Cerebellar cortex (tissue), 1 donor: Measurements from ENCODE around the gene RPL36.
"Not testable (repeated sequence)": the region's sequence is repeated elsewhere in the genome, so short reads cannot be mapped to it uniquely, and the experiment has no call there.

Experiments
- DNase-seq: peaks from one replicate; pipeline ENCODE4 v3.0.0-alpha.2; 2015; ENCODE audit warnings: low spot score

The RPL36 gene

GRCh38 chr19:5690955-5691821, 1.1 kb downstream of the RPL36 start:
- DNase-seq: peak; percentile 56

DNA sequence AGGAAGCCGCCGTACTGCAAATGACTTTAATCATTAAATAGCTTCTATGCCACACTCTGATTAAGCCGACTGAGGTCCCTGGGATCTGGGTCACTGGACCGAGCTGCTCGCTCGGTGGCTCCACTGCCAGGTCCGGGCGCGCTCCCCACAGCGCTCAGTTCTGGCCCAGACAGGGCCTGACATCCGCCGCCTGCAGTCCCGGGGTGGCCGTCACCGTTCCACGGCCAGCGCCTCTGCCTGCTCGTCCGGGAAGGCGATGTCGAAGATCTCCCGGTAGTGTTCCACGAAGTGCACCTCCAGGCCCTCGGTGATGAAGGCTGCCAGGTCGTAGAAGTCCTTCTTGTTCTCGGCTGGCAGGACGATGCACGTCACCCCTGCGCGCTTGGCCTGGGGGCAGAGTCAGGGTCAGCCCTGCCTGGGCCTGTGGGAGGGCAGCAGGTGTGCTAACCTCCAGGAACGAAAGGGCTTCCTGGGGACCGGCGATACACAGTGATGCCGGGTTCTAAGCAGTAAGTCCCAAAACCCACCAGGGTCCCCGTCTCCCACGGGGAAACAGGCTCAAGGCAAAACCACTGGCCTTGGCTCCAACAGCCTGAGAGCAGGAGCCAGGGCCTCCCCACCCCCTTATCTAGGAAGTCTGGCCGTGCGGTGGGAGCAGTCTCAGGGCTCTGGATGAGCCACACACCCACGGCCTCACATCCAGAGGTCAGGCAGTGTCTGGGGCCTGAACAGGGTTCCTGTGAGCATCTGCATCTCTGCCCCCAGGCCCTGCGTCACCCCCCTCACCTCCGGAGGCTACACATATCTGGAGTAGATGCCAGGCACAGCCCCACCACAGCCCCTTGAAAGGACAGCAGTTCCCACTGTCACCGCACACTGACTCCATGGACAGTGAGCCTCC, 2.0 kb downstream of the RPL36 start:
- DNase-seq: no peak

DNA sequence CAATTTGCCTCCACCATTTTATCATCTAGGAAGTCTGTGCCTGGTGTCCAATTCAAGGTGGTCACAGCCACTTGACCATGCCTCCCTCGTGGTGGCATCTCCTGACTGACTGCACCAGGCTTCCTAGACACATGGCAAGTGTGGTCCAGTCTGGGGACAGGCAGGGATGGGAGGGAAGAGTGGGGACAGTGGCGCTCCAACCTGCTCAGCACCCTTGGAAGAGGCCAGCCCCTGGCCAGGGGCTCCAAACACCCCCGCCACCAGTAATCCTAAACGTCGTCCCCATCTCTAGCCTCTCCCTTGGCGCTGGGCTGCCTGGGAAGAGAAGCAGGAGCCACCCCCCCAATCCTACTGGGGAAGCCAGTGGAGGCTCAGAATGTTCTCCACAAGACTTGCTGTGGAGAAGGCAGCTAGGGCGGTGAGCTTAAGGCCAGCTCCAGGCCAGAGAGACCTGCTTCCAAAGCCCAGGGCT, 2.7 kb downstream of the RPL36 start:
- peak; percentile 68 for DNase-seq

DNA sequence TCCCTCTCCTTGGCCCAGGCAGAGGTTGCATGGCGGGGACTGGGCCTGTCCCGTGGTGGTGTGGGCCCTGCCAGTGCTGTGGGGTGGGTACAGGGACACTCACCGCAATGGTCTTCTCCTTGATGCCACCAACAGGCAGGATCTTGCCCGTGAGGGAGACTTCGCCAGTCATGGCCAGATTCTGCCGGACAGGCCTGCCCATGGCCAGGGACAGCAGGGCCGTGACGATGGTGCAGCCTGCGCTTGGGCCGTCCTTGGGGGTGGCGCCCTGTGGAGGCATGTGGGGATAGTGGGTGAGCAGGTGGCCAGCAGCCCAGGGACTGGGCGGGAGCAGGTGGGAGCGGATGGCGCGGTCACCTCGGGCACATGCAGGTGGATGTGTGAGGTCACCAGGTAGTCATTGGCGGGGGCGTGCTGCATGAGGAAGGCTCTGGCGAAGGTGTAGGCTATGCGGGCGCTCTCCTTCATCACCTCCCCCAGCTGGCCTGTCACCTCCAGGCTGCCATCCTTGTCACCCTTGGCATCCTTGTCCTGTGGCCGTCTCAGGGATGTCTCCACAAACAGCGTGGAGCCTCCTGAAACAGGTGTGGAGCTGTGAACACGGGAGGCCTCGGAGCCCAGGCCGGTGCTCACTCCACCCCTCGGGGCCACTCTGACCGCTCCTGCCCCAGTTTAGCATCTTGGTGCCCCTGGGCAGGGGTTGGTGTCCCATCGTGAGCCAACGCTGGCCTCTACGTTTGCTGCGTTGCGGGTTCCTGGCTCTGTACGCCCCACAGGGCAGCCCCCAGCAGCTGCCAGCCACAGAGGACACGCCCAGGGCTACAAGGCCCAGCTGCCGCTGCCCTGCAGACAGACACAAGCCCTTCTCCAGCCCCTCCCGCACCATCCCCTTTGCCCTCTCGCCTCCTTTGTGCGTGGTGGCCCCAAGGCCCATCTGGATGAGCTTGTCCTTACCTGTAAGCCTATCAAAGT, 3.4 kb downstream of the RPL36 start:
- DNase-seq: no peak

GRCh38 chr19:5694167-5694955, 4.3 kb downstream of the RPL36 start:
- DNase-seq: no peak

GRCh38 chr19:5694956-5695648, 5.0 kb downstream of the RPL36 start:
- no peak for DNase-seq

- no peak for DNase-seq
Observed at GRCh38 chr19:5695649-5696195, 5.6 kb downstream of the RPL36 start.

DNA sequence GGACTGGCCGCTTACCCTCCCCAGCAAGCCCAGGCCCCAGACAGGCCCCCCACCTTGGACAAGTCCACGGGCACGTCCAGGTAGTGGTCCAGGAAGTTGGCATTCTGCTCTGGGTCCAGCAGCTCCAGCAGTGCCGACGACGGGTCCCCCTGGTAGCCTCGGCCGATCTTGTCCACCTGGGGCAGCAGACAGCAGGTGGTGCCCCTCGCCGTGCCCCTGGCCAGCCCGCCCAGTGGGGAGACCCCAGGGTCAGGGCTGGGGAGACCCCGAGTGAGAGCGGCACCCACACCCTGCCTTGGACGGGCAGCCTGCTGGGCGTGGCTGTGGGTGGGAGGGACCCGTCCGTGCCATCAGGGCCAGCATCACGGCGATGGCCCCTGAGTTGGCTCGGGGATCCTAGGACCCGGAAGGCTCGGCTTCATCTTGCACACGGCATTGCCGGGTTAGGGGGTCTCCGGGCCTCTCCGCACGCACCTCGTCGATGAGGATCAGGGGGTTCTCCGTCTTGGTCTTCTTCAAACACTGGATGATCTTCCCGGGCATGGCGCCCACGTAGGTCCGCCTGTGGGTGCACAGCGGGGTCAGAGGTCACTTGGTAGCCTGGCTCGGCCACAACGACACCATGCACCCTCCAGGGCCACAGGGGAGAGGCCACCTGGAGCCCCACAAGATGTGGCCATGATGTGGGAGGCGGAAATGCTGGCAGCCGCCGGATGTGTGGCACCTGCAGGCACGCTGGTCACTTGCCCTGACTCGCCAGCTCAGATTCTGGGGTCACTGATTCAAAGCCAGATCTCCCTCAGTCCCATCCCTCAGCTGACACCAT, 6.3 kb downstream of the RPL36 start:
- DNase-seq: no peak

DNA sequence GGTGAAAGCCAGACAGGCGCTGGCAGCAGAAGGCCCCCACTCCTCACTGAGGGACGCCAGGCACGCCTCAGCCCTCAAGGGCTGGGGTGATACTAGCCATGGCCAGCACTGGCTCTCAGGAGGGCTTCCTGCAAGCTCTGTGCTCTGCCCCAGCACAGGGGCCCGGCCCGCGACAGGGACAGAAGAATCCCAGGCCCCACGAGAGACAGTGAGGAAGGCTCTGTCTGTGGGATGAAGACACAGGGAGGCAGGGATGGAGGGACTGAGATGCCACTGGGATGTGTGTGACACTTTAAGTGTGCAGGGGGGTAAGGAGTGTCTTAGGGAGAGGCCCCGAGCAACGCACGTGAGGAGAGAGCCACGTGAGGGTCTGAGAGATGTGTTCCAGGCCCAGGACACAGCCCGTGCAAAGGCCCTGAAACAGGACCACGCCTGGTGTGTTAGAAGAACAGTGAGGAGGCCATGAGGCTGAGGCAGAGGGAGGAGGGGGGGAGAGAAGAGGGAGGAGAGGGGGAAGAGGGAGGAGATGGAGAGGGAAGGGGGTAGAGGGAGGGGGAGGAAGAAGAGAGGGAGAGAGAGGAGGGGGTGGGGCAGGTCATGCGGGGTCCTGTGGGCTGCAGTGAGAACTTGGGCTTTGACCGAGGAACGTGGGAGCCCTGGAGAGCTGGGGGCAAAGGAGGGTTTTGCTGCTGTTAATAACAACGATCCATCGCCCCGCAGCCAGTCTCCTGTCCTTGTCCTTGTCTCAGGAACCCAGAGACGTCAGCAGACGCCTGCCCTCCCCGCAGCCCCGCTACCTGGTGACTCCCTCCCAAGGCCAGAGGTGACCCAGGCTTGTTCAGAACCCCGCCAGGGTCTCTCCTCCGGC, 7.2 kb downstream of the RPL36 start:
- DNase-seq: peak; percentile 47

- DNase-seq: no peak
Observed at GRCh38 chr19:5697890-5698634, 8.0 kb downstream of the RPL36 start.

DNA sequence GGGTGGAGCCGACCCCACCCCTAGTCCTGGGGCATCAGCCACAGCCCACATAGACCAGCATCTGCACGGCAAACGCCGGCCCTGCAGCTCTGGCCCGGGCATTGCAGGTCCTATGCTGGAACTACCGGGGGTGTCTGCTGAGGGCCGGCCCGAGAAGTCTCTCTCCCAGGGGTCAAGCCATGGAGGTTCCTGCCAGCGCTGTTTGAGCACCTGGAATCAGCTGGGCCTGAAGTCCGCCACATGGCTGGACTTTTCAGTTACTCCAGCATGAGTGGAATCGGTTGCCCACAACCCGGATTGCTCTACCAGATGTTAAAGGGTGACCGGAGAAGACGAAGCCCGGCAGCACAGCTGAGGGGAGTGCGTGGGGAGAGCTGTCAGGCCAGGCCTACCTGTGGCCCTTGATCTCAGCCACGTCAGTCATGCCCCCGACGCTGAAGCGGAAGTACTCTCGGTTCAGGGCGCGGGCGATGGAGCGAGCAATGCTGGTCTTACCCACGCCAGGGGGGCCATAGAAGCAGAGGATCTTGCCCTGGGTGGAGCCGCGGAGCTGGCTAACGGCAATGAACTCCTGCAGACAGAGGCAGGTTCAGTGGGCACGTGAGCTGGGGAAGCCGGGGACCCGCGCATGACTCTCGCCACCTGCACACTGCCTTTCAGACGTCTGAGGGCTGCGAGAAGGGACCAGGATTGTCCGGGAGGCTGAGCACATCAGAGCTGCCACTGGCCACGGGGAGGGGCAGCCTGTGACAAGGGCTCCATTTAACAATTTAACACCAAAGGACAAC, 8.7 kb downstream of the RPL36 start:
- DNase-seq: no peak

GRCh38 chr19:5700455-5701092, 10.5 kb downstream of the RPL36 start:
- no peak for DNase-seq

DNA sequence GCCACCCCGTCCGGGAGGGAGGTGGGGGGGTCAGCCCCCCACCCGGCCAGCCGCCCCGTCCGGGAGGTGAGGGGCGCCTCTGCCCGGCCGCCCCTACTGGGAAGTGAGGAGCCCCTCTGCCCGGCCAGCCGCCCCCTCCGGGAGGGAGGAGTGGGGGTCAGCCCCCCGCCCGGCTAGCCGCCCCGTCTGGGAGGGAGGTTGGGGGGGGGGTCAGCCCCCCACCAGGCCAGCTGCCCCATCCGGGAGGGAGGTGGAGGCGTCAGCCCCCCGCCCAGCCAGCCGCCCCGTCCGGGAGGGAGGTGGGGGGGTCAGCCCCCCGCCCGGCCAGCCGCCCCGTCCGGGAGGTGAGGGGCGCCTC, 11.9 kb downstream of the RPL36 start:
- not testable (repeated sequence) for DNase-seq

DNA sequence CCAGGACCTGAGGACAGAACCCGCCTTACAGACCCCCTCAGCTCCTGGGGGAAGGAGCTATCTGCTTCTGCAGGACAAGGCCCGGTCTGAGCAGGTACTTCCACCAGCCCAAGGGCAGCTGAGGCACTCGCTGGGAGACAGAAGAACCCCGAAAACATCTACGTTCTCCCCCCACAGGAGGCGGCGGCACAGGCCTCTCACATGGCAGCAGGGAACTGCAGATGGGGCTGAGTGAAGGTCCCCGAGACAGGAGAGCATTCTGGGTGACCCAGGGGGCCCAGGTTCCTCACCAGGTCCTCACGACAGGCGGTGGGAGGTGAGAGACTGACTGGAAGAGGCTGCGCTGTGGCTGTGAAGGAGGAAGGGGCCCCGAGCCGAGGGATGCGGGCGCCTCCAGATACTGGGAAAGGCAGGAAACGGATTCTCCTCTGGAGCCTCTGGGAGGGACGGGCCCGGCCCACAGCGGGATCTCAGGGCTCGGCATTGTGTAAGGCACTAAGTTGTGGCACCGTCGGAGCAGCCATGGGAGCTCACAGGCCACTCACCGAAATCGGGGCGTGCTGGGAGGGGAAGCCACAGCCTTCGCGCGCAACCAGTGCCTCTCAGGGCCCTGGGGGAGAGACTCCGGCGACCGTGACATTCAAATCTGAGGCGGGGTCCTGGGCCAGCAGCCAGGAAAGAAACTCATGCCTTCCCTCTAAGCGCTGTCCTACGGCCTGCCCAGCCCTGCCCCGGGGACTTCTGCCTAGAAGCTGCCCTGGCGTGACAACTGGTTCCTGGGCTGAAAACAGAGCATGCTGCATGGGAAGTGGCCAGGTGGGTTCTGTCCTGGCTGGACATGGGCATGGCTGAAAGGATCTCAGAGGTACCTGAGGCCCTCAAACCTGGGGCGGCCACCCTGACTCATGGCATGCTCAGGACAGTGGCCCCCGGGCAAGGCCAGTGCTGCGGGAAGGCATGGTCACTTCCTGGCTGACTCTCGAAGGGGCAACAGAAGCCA, 14.0 kb downstream of the RPL36 start:
- no peak for DNase-seq

DNA sequence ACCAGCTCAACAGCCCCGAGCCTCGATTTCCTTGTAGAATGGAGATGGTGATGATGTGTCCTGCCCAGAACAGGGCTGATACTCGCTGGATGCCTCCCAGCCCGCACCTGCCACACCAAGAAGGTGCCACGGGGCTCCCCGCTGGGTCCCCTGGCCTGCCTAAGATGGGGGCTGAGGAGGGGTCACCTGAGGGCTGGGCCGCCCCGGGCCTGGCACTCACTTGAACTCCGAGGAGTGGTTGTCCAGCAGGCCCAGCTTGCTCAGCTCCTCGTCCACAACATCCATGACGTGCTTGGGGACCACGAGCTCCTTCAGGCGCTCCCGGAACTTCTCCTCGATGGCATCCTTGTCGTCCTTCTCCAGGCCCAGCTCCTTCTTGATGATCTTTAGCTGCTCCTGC, 15.5 kb downstream of the RPL36 start:
- no peak for DNase-seq
